ENCODE measurements around the gene RBFOX2. TPM values are rescaled to one million over a fixed set of nuclear protein-coding genes. Genes with fewer than 3 reads are reported as not detected.

The RBFOX2 gene
- total and polyA plus RNA-seq, 2 of the 13 experiments (the other 11 are each of a cell fraction or from before 2014, with no cell fraction given): 37.3 to 40.4 TPM

- no peak for TF ChIP-seq CREM (IDR thresholded peaks at IDR 0.05)
- TF ChIP-seq CREM (CRISPR knock-in tag; IDR thresholded peaks at IDR 0.05): no peak
- TF ChIP-seq NR2F6 (IDR thresholded peaks at IDR 0.05): no peak; the same call in 1 of the 2 replicates
- TF ChIP-seq NR2F6 (CRISPR knock-in tag; IDR thresholded peaks at IDR 0.05): peak; percentile 36; the same call in 1 of the 2 replicates
- TF ChIP-seq, protein P1, sequence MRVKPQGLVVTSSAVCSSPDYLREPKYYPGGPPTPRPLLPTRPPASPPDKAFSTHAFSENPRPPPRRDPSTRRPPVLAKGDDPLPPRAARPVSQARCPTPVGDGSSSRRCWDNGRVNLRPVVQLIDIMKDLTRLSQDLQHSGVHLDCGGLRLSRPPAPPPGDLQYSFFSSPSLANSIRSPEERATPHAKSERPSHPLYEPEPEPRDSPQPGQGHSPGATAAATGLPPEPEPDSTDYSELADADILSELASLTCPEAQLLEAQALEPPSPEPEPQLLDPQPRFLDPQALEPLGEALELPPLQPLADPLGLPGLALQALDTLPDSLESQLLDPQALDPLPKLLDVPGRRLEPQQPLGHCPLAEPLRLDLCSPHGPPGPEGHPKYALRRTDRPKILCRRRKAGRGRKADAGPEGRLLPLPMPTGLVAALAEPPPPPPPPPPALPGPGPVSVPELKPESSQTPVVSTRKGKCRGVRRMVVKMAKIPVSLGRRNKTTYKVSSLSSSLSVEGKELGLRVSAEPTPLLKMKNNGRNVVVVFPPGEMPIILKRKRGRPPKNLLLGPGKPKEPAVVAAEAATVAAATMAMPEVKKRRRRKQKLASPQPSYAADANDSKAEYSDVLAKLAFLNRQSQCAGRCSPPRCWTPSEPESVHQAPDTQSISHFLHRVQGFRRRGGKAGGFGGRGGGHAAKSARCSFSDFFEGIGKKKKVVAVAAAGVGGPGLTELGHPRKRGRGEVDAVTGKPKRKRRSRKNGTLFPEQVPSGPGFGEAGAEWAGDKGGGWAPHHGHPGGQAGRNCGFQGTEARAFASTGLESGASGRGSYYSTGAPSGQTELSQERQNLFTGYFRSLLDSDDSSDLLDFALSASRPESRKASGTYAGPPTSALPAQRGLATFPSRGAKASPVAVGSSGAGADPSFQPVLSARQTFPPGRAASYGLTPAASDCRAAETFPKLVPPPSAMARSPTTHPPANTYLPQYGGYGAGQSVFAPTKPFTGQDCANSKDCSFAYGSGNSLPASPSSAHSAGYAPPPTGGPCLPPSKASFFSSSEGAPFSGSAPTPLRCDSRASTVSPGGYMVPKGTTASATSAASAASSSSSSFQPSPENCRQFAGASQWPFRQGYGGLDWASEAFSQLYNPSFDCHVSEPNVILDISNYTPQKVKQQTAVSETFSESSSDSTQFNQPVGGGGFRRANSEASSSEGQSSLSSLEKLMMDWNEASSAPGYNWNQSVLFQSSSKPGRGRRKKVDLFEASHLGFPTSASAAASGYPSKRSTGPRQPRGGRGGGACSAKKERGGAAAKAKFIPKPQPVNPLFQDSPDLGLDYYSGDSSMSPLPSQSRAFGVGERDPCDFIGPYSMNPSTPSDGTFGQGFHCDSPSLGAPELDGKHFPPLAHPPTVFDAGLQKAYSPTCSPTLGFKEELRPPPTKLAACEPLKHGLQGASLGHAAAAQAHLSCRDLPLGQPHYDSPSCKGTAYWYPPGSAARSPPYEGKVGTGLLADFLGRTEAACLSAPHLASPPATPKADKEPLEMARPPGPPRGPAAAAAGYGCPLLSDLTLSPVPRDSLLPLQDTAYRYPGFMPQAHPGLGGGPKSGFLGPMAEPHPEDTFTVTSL (CRISPR knock-in tag; IDR thresholded peaks at IDR 0.05; ENCODE audit: borderline replicate concordance): no peak
- TF ChIP-seq CBX2 (IDR thresholded peaks at IDR 0.05; ENCODE audit: low read depth, low read length): no peak
- TF ChIP-seq CBX2 (CRISPR knock-in tag; IDR thresholded peaks at IDR 0.05; ENCODE audit: low read depth): peak; percentile 15; the same call in 1 of the 2 replicates
- peak; percentile 41 for TF ChIP-seq ZNF770 (CRISPR knock-in tag; IDR thresholded peaks at IDR 0.05)
- TF ChIP-seq PBX3 (CRISPR knock-in tag; IDR thresholded peaks at IDR 0.05; ENCODE audit: borderline replicate concordance): no peak
- TF ChIP-seq, protein P2, sequence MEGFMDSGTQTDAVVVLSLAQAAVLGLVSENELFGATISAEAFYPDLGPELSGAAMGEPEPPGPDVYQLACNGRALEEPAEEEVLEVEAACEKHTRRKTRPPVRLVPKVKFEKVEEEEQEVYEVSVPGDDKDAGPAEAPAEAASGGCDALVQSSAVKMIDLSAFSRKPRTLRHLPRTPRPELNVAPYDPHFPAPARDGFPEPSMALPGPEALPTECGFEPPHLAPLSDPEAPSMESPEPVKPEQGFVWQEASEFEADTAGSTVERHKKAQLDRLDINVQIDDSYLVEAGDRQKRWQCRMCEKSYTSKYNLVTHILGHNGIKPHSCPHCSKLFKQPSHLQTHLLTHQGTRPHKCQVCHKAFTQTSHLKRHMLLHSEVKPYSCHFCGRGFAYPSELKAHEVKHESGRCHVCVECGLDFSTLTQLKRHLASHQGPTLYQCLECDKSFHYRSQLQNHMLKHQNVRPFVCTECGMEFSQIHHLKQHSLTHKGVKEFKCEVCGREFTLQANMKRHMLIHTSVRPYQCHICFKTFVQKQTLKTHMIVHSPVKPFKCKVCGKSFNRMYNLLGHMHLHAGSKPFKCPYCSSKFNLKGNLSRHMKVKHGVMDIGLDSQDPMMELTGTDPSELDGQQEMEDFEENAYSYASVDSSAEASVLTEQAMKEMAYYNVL (CRISPR knock-in tag; IDR thresholded peaks at IDR 0.05; ENCODE audit: borderline replicate concordance): peak; percentile 23; the same call in 1 of the 2 replicates
- no peak for TF ChIP-seq HMGA1 (CRISPR knock-in tag; conservative IDR thresholded peaks at IDR 0.05)
- TF ChIP-seq ZNF333 (CRISPR knock-in tag; IDR thresholded peaks at IDR 0.05; ENCODE audit: borderline replicate concordance): no peak
- TF ChIP-seq, protein P3, sequence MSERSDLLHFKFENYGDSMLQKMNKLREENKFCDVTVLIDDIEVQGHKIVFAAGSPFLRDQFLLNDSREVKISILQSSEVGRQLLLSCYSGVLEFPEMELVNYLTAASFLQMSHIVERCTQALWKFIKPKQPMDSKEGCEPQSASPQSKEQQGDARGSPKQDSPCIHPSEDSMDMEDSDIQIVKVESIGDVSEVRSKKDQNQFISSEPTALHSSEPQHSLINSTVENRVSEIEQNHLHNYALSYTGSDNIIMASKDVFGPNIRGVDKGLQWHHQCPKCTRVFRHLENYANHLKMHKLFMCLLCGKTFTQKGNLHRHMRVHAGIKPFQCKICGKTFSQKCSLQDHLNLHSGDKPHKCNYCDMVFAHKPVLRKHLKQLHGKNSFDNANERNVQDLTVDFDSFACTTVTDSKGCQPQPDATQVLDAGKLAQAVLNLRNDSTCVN (CRISPR knock-in tag; IDR thresholded peaks at IDR 0.05; ENCODE audit: borderline replicate concordance): 0 out of 2 replicates have a peak, but pooled peaks have one; percentile 13
- TF ChIP-seq ZNF552 (CRISPR knock-in tag; IDR thresholded peaks at IDR 0.05; ENCODE audit: borderline replicate concordance): peak; percentile 58; the same call in 1 of the 2 replicates
Observed at GRCh38 chr22:36065775-36066544, 37.3 kb upstream of the RBFOX2 start (continued).
